H7 (cell line): Measurements from ENCODE around the gene ACO2. TPM values are rescaled to one million over a fixed set of nuclear protein-coding genes. Genes with fewer than 3 reads are reported as not detected.

Experiments used
- DNase-seq: peaks from one replicate; pipeline ENCODE4 v3.0.0; 2012
- H3K27me3 ChIP-seq: 2 replicates; pipeline ENCODE4 v1.6.0; 2011; ENCODE audit warnings: mild to moderate bottlenecking, low read length; ENCODE audit not compliant: control insufficient read depth, insufficient read depth
- H3K36me3 ChIP-seq: replicated peaks from 2 replicates; pipeline ENCODE4 v1.5.1; 2011; ENCODE audit warnings: low read length; ENCODE audit not compliant: control insufficient read depth, insufficient read depth
- H3K4me3 ChIP-seq: 2 replicates; pipeline ENCODE4 v1.5.1; 2011; ENCODE audit warnings: low read depth, mild to moderate bottlenecking, control low read depth, low read length, moderate library complexity; ENCODE audit not compliant: insufficient read depth
- total RNA-seq: library from RNA; depleted of rRNA; stranded (reverse); fragments of >200 nt; shearing (Covaris generic); gene quantifications from 2 replicates; pipeline ENCODE4 v1.2.3, GENCODE V29; 2014

ACO2 gene
- total RNA-seq, 1 experiment from 2014 or later: 103 TPM

DNA sequence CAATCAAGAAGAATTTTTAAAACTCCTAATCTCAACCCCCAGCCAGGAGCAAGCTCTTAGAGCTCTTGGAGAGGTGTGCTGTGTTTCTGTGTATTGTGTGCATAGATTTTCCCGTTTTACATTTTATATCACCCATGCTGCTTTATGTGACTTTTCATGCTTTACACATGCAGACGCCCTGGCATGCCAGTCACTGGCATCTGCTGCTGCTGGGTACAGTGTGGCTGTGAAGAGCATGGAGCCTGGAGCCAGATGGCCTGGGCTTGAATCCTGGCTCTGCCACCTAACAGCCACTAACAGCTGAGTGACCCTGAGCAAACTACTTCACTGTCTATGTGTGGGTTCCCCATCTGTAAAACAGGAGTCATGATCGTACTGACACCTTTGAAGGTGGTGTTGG lies 52.2 kb downstream of the ACO2 start:
- Histone ChIP-seq H3K27me3 (no peaks in the 10 kb centered on the region), H3K4me3 (no peak overlapping the region), H3K36me3 (peaks cover 20% of the 10 kb centered on the region)
- DNase-seq: no peak

DNA sequence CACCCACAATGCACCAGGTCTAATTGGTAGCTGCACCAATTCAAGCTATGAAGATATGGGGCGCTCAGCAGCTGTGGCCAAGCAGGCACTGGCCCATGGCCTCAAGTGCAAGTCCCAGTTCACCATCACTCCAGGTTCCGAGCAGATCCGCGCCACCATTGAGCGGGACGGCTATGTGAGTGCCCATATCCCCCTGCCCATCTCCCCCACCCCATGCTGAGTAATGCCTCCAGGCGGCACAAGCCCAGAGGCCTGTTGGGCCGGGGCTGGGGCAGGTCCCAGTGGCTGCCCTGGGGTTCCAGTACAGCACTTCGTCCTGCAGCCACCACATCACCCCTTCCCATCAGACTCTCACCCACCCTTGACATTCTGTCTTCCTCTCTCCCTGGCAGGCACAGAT lies 53.9 kb downstream of the ACO2 start:
- Histone ChIP-seq H3K36me3 (peaks cover 28% of the 10 kb centered on the region), H3K27me3 (no peaks in the 10 kb centered on the region), H3K4me3 (no peak overlapping the region)
- DNase-seq: no peak

DNA sequence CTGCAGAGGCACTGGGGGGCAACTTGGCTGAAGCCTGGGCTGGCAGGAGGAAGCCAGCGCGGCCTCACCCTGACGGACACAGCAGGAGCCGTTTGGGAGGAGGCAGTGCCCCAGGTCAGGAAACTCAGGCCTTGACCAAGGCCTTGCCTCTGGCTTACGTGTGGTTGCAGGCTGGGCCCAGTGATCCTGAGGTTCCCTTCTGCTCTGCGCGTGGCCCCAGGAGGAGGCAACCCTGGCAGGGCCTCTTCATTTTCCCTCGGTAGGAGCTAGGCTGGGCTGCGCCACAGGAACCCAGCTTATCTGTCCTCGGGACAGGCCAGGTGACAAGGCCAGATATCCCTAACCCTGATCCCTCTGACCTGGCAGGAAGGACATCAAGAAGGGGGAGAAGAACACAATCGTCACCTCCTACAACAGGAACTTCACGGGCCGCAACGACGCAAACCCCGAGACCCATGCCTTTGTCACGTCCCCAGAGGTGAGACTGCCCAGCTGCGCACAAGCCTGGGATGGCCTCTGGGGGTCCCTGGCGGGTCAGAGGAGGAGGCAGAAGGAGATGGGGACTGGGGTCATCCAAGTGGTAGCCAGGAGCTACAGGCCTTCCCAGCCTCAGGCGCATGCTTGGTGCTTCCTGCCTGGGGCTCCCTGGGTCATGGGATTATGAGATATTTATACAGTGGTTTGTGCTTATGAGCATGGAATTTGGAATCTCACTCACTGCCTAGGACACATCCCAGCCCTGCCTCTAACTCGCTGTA lies 54.7 kb downstream of the ACO2 start:
- Histone ChIP-seq H3K4me3 (no peak overlapping the region), H3K27me3 (no peaks in the 10 kb centered on the region), H3K36me3 (peaks cover 32% of the 10 kb centered on the region)
- DNase-seq: peak; percentile 86

DNA sequence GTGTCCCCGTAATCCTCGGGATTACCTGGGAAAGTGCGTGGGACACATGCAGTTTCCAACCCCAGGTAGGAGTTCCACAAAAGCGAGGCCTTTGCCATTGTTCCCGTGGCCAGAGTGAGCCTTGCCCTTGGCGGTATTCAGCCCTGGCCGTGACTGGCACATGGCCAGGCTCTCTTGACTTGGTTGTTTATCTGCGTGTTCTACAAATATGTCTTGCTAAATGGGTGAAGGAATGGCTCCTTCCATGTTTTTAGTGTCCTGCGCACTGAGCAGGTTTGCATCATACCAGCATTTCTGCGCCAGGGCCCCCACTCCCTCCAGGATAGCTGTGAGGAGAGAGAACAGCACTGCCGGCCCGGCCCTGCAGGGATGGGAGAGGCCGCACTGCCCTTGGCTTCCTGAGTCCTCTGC lies 55.3 kb downstream of the ACO2 start:
- Histone ChIP-seq H3K4me3 (no peak overlapping the region), H3K27me3 (no peaks in the 10 kb centered on the region), H3K36me3 (peaks cover 35% of the 10 kb centered on the region)
- no peak for DNase-seq

DNA sequence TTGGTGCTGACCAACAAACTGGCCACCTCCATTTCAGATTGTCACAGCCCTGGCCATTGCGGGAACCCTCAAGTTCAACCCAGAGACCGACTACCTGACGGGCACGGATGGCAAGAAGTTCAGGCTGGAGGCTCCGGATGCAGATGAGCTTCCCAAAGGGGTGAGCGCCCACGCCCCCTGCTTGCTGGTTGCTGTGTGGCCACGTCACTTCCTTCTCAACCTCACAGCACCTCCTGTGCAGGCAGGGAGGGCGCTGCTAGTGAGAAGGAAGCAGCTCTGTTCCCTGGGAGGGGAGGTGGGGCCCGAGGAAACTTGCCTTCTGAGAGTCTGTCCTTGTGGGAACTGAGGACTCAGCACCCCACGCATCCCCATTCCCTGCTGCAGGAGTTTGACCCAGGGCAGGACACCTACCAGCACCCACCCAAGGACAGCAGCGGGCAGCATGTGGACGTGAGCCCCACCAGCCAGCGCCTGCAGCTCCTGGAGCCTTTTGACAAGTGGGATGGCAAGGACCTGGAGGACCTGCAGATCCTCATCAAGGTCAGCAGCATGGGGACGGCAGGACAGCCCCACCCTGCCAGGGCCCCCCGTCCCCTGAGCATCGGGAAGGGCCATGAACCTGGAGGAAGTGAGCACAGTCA lies 56.0 kb downstream of the ACO2 start:
- Histone ChIP-seq H3K4me3 (no peak overlapping the region), H3K36me3 (peaks cover 33% of the 10 kb centered on the region), H3K27me3 (no peaks in the 10 kb centered on the region)
- DNase-seq: peak; percentile 73

DNA sequence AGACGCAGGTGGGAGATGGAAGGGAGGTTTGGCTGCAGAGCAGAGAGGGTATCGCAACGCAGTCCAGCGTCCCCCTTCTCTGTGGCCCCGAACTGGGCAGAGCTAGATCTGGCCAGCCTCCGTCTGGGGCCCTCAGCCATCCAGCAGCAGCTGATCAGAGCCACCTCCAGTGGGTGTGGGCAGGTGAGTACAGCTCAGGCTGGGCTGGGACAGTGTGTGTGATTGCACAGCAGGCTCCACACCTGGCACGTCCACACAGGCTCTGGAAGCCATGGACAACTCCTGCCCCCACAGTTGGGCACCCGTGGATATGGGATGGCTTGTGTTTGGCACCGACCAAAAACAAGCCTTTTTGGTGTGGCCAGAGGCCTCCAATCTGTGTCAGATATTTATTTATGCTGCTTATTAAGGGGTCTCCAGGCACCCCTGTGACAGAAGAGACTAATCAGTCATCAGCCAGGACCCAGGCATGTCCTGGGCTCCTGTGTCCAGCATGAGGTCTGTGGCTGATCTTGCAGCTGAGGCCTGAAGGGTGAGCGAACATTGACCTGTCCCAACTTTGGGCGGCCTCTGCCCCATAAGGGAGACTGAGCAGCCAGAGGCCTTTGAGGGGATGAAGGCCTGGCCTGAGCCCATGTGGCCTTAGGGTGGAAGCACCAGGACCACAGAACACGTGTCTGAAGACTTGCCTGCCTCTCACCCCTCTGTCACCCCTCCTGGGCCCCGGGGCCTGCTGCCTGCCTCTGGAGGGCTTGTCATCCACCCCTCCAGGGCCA lies 56.7 kb downstream of the ACO2 start:
- Histone ChIP-seq H3K36me3 (peaks cover 33% of the 10 kb centered on the region), H3K4me3 (no peak overlapping the region), H3K27me3 (no peaks in the 10 kb centered on the region)
- no peak for DNase-seq

DNA sequence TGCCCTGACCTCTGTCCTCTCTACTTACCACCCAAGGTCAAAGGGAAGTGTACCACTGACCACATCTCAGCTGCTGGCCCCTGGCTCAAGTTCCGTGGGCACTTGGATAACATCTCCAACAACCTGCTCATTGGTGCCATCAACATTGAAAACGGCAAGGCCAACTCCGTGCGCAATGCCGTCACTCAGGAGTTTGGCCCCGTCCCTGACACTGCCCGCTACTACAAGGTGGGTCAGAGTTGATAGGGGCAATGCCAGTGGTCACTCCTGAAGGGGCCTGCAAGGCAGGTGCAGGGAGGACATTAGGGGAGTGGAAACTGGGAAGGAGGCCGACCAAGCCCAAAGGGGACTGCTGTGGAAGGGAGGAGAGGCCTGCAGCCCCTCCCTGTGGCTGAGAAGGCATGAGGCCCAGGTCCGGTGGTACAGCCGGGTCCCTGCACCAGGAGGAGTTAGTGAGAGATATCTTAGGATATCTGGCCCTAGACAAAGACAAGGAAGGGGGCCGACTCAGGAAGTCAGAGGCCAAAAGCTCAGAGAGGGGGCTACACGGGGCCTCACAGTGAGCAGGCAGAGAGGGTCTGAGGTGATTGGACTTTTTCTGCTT lies 57.4 kb downstream of the ACO2 start:
- DNase-seq: no peak
- Histone ChIP-seq H3K4me3 (no peak overlapping the region), H3K27me3 (no peaks in the 10 kb centered on the region), H3K36me3 (peaks cover 35% of the 10 kb centered on the region)

DNA sequence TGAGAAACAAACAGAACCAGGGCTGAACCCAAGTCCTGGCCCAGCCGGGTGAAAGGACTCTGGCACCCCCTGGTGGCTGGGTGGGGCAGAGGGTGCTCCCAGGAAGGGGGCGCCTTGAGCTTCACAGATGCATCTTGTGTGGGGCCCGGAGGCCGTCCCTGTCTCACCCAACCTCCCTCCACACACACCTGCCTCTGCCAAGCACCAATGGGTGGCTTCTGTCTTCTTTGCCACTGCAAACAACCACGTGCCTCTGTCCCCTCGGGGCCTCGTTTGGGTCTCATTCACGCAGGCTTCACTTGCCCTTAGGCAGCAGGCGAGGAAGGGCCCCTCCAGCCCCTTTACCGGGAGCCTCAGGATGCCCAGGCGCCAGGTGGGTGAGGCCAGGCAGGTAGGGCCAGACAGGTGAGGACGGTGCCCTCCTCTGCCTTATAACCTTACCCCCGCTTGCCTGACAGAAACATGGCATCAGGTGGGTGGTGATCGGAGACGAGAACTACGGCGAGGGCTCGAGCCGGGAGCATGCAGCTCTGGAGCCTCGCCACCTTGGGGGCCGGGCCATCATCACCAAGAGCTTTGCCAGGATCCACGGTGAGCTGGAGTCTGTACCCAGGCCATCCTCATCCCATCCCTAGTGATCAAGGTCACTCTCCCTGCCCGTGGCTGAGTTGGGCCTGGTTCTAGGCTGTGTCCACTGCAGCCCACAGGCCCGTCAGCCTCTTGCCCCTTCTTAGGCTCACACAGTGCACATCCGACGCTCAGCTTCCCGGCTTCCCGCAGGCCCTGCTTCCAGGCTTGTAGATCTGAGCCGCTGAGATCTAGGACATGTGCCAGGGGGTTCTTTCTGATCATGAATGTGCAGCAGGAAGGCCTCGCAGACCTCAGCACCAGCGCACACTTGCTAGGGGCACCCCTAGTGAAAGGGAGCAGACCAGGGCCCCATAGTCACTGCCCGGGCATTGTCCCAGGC lies 58.2 kb downstream of the ACO2 start:
- Histone ChIP-seq H3K4me3 (no peak overlapping the region), H3K36me3 (peaks cover 36% of the 10 kb centered on the region)
- DNase-seq: peak; percentile 95

DNA sequence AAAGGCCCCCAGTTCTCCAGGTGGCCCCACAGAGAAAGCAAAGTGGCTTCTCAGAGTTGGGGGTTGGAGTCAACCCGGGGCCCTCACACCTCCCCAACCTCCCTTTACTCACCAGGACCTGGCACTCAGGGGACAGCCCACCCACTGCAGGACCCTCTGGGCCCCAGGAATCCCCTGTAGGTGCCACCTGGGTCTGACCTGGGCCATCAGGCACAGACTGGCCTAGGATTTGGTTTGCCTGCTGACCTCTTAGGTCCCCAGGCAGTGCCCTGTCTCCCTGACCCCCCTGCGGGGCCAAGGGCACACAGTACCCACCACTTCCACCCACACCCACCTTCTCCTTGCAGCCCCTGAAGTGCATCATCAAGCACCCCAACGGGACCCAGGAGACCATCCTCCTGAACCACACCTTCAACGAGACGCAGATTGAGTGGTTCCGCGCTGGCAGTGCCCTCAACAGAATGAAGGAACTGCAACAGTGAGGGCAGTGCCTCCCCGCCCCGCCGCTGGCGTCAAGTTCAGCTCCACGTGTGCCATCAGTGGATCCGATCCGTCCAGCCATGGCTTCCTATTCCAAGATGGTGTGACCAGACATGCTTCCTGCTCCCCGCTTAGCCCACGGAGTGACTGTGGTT lies 59.3 kb downstream of the ACO2 start:
- H3K27me3 ChIP-seq: no peaks in the 10 kb centered on the region
- peaks cover 38% of the 10 kb centered on the region for H3K36me3 ChIP-seq
- no peak for DNase-seq
- H3K4me3 ChIP-seq: no peak overlapping the region

More for the DNA sequence above, 58.2 kb downstream of the ACO2 start:
- no peaks in the 10 kb centered on the region for H3K27me3 ChIP-seq

DNA sequence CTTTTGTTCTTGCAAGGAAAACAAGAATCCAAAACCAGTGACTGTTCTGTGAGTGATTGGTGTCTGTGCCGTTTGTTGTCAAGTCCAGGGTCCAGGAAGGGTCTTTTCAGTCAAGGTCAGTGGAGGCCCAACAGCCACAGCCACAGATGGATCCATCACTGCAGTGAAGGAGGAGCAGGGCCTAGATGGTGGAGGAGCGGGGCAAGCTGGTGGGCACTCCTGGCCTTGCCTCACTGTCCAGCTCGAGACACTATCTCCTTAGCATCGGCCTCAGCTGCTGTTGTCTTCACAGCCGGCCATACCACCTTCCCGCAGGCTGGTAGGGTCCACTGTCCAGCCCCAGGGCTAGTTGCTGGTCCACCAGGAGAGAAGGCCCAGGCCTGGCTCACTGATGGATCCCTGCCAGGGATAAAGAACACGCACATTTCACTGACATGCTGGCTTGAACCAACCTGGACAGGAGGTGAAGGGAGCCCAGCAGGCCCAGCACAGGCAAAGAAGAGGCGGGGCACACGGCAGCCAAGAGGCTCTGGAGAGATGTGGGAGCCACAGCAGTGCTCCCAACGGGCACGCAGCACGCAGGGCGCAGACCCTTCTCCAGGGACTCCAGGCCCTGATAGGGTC lies 60.1 kb downstream of the ACO2 start:
- DNase-seq: no peak
- peaks cover 36% of the 10 kb centered on the region for H3K36me3 ChIP-seq
- no peak overlapping the region for H3K4me3 ChIP-seq
- no peaks in the 10 kb centered on the region for H3K27me3 ChIP-seq

DNA sequence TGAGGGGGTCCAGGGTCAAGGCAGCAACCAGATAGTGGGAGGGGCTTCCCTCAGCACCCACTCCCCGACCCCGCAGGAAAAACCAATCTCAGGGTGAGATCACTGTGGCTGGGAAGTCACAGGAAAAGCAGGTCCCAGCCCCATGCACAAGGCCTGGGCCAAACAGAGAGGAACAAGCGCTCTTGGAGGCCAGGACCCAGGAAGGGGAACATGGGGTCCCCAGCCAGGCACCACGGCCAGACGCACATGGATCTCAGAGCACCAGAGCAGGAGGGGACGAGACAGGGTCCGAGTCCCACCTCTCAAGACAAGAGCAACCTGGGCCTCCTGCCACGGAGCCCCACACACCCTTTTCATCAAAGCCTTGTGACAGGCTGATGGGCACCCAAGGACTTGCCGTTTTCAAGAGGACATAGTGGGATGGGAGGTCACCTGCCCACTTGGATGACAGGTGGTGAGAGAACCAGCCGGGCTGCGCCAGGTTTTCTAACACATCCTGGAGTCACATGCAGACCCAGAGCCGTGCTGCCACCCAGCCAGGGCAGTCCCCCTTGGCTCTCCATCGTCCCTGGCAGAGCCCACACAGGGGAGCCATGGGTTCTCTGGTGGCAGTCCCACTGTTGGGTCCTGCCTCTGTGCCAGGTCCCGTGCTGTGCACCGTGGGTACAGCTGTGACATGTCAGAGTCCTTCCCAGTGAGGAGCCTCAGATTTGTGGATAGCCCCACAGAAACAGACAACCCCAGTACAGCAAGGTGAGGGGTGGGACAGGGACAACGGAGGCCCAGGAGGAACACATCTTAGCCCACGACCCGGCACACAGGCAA lies 62.2 kb downstream of the ACO2 start:
- Histone ChIP-seq H3K4me3 (no peak overlapping the region), H3K27me3 (no peaks in the 10 kb centered on the region), H3K36me3 (peaks cover 25% of the 10 kb centered on the region)
- DNase-seq: no peak

DNA sequence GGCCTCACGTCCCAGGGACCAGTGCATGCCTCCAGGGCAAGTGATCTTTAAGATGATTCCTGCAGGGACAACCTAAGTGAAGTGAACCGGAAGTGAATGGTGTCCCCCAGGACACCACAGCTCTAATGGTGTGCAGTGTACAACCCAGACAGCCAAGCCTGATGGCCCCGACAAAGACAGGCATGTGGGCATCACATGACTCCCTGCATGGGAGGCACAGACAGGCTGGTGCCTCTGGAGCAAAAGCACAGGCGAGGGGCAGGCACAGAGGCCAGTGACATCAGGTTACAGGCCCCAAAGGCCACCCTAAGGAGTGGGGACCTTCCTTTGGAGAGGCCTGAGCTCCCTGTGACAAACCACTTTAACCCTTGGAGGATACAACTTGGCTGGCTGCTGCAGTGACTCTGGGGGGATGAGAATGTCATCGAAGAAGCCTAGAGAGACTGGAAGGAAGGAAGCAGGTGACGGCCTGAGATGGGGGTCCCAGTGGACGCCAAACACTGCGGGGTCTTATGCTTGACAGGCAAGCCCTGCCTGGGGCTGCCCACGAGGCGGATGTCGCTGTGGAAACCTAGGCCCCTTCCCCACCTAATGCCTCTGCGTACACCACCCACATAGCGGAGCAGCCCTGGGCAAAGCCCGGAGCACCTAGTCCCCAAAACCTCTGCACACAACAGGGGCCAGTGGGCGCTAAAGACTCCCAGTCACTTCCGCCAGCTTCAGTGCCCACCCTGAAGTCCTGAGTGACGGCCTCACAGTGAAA lies 63.0 kb downstream of the ACO2 start:
- peaks cover 23% of the 10 kb centered on the region for H3K36me3 ChIP-seq
- H3K27me3 ChIP-seq: no peaks in the 10 kb centered on the region
- H3K4me3 ChIP-seq: no peak overlapping the region
- DNase-seq: no peak
